HCT116 (cell line): Measurements from ENCODE around the gene TF. TPM values are rescaled to one million over a fixed set of nuclear protein-coding genes. Genes with fewer than 3 reads are reported as not detected.

ENCODE experiments used
- ATAC-seq: fragments of 200-7000 bp; cut with Tn5 transposase; 2 replicates; pipeline ENCODE4 v1.9.1; 2020; ENCODE audit warnings: mild to moderate bottlenecking, moderate library complexity
- BruUV-seq: library from RNA; stranded (reverse); fragments of 400-500 nt; replicated peaks from 2 replicates; lab custom pipeline; 2021; lab: Mats Ljungman, UMichigan
- CTCF ChIA-PET: fragments of 300-600 bp; sonication (Branson Sonifier 250); formaldehyde crosslinking; loops from one replicate; lab custom pipeline; 2021; ENCODE audit warnings: antibody characterized with exemption; lab: Charles Lee
- POLR2A ChIA-PET: fragments of 300-600, 350-600 bp; sonication (Branson Sonifier 250); formaldehyde crosslinking; loops from one replicate; lab custom pipeline; 2021; ENCODE audit warnings: antibody characterized with exemption; lab: Charles Lee
- RAD21 ChIA-PET, 2 experiments: fragments of 300-600 bp; sonication (Branson Sonifier 250); formaldehyde crosslinking; loops; one replicate each; lab custom pipeline; 2023; ENCODE audit warnings: low total read pairs in 2 of 2; ENCODE audit not compliant: uncharacterized antibody in 2 of 2, unreplicated experiment in 2 of 2, low non-redundant PET in 1 of 2; lab: Charles Lee
- DNase-seq: peaks from one replicate; pipeline ENCODE4 v3.0.0-alpha.2; 2010; ENCODE audit warnings: low read depth, low spot score
- H2AFZ ChIP-seq: fragments of 200-600 bp; shearing (Covaris generic), sonication (generic); 2 replicates; pipeline ENCODE4 v1.6.1; 2017; ENCODE audit warnings: low read depth, mixed run types, mixed read lengths, antibody characterized with exemption, low read length; ENCODE audit not compliant: poor library complexity, severe bottlenecking
- H3K27ac ChIP-seq: 2 replicates; pipeline ENCODE4 v1.5.1; 2012; ENCODE audit warnings: low read depth, low read length
- H3K27me3 ChIP-seq: fragments of 200-600 bp; sonication (generic); 2 replicates; pipeline ENCODE4 v1.6.1; 2016; ENCODE audit warnings: mixed run types, low read length, mixed read lengths; ENCODE audit not compliant: insufficient read depth
- H3K36me3 ChIP-seq, 2 experiments: fragments of 200-500 bp in 1 of 2; fragments of 200-600 bp in 1 of 2; sonication (Bioruptor generic) in 1 of 2; sonication (generic) in 1 of 2; 2 replicates each; pipeline versions ENCODE4 v1.5.1 to v1.6.1; 2014 to 2016; ENCODE audit warnings: low read length in 2 of 2, inconsistent platforms in 1 of 2, mixed read lengths in 1 of 2, mixed run types in 1 of 2; ENCODE audit not compliant: insufficient read depth in 2 of 2, control insufficient read depth in 1 of 2
- H3K4me1 ChIP-seq, 2 experiments: fragments of 200-600 bp in 1 of 2; sonication (generic) in 1 of 2; 2 replicates each; pipeline versions ENCODE4 v1.5.1 to v1.6.1; 2012 to 2017; ENCODE audit warnings: low read length in 2 of 2, inconsistent platforms in 1 of 2, mild to moderate bottlenecking in 1 of 2, mixed read lengths in 1 of 2, mixed run types in 1 of 2, moderate library complexity in 1 of 2; ENCODE audit not compliant: insufficient read depth in 2 of 2, control insufficient read depth in 1 of 2
- H3K4me2 ChIP-seq: fragments of 200-600 bp; sonication (generic); 2 replicates; pipeline ENCODE4 v1.6.1; 2017; ENCODE audit warnings: mixed run types, low read length, mixed read lengths
- H3K4me3 ChIP-seq, 2 experiments: fragments of 200-600 bp in 1 of 2; sonication (generic) in 1 of 2; replicated peaks in 1 of 2; 2 replicates each; pipeline ENCODE4 v1.5.1; 2011 to 2016; ENCODE audit warnings: low read length in 2 of 2, control low read depth in 1 of 2, low read depth in 1 of 2, mild to moderate bottlenecking in 1 of 2, mixed read lengths in 1 of 2, mixed run types in 1 of 2
- H3K79me2 ChIP-seq: fragments of 200-600 bp; sonication (generic); 2 replicates; pipeline ENCODE4 v1.6.1; 2017; ENCODE audit warnings: mild to moderate bottlenecking, mixed run types, low read length, moderate library complexity, mixed read lengths; ENCODE audit not compliant: insufficient read depth
- H3K9ac ChIP-seq: fragments of 200-600 bp; sonication (generic); 2 replicates; pipeline ENCODE4 v1.6.1; 2016; ENCODE audit warnings: low read length, mixed read lengths
- H3K9me2 ChIP-seq: fragments of 200-600 bp; sonication (generic), shearing (Covaris generic); 2 replicates; pipeline ENCODE4 v1.6.1; 2017; ENCODE audit warnings: mixed run types, mild to moderate bottlenecking, moderate library complexity; ENCODE audit not compliant: insufficient read depth
- H3K9me3 ChIP-seq, 2 experiments: fragments of 200-500 bp in 1 of 2; fragments of 200-600 bp in 1 of 2; sonication (Bioruptor generic) in 1 of 2; sonication (generic) in 1 of 2; 2 replicates each; pipeline ENCODE4 v1.6.1; 2014 to 2017; ENCODE audit warnings: low read length in 2 of 2, mixed read lengths in 2 of 2, inconsistent platforms in 1 of 2, low read depth in 1 of 2, mild to moderate bottlenecking in 1 of 2, mixed run types in 1 of 2, moderate library complexity in 1 of 2; ENCODE audit not compliant: control insufficient read depth in 1 of 2, insufficient read depth in 1 of 2
- H4K20me1 ChIP-seq: fragments of 200-600 bp; sonication (generic), shearing (Covaris generic); 2 replicates; pipeline ENCODE4 v1.6.1; 2017; ENCODE audit warnings: mixed run types, mild to moderate bottlenecking, moderate library complexity; ENCODE audit not compliant: insufficient read depth
- CBX3 ChIP-seq: IDR thresholded peaks from 2 replicates; pipeline ENCODE4 v1.6.1; 2012; ENCODE audit warnings: low read depth
- CEBPB ChIP-seq: IDR thresholded peaks from 2 replicates; pipeline ENCODE4 v1.6.1; 2012; ENCODE audit warnings: low read depth
- CTCF ChIP-seq, 3 experiments: fragments of 200-600 bp in 1 of 3; sonication (generic) in 1 of 3; IDR thresholded peaks in 2 of 3; conservative IDR thresholded peaks in 1 of 3; 2 replicates each; pipeline ENCODE4 v1.5.1; 2012 to 2017; ENCODE audit warnings: low read depth in 2 of 3, low read length in 2 of 3, antibody characterized with exemption in 1 of 3, borderline replicate concordance in 1 of 3, control low read depth in 1 of 3, mild to moderate bottlenecking in 1 of 3, mixed read lengths in 1 of 3, mixed run types in 1 of 3, moderate library complexity in 1 of 3; ENCODE audit not compliant: insufficient read depth in 1 of 3
- EZH2 ChIP-seq: fragments of 200-600 bp; sonication (generic); IDR thresholded peaks from 2 replicates; pipeline ENCODE4 v1.6.1; 2017; ENCODE audit warnings: antibody characterized with exemption, mixed run types
- FOSL1 ChIP-seq: IDR thresholded peaks from 2 replicates; pipeline ENCODE4 v1.6.1; 2012; ENCODE audit warnings: low read depth
- JUND ChIP-seq: IDR thresholded peaks from 2 replicates; pipeline ENCODE4 v1.6.1; 2012
- MAX ChIP-seq: IDR thresholded peaks from 2 replicates; pipeline ENCODE4 v1.6.1; 2012
- POLR2AphosphoS5 ChIP-seq: IDR thresholded peaks from 2 replicates; pipeline ENCODE4 v1.6.1; 2011; ENCODE audit warnings: mild to moderate bottlenecking, low read depth, low read length, moderate library complexity
- RAD21 ChIP-seq: IDR thresholded peaks from 2 replicates; pipeline ENCODE4 v1.6.1; 2012; ENCODE audit warnings: low read depth, mild to moderate bottlenecking
- SIN3A ChIP-seq: IDR thresholded peaks from 2 replicates; pipeline ENCODE4 v1.6.1; 2012; ENCODE audit warnings: low read depth
- SP1 ChIP-seq: IDR thresholded peaks from 2 replicates; pipeline ENCODE4 v1.6.1; 2012; ENCODE audit warnings: low read depth
- SRF ChIP-seq: IDR thresholded peaks from 2 replicates; pipeline ENCODE4 v1.6.1; 2012; ENCODE audit warnings: low read depth
- TCF7L2 ChIP-seq: IDR thresholded peaks from 2 replicates; pipeline ENCODE4 v1.7.0; 2011; ENCODE audit warnings: borderline replicate concordance, inconsistent platforms; ENCODE audit not compliant: insufficient read depth, insufficient read length; ENCODE audit errors: extremely low read depth
- YY1 ChIP-seq: IDR thresholded peaks from 2 replicates; pipeline ENCODE4 v1.6.1; 2011; ENCODE audit warnings: low read length, low read depth, moderate library complexity, mild to moderate bottlenecking; ENCODE audit not compliant: insufficient replicate concordance; ENCODE audit errors: extremely low read depth
- ZBTB33 ChIP-seq: IDR thresholded peaks from 2 replicates; pipeline ENCODE4 v1.6.1; 2011; ENCODE audit warnings: mild to moderate bottlenecking, low read length, moderate library complexity; ENCODE audit not compliant: insufficient replicate concordance; ENCODE audit errors: extremely low read depth
- ZFX ChIP-seq: fragments of 450-650 bp; IDR thresholded peaks from 2 replicates; pipeline ENCODE4 v1.6.1; 2017
- intact Hi-C: fragments of 100-400 bp; cut with micrococcal nuclease; formaldehyde crosslinking; loops from 2 replicates; pipeline ENCODE4 v1.10.0; 2022
- total RNA-seq: library from RNA; stranded (reverse); gene quantifications from one replicate; pipeline ENCODE4 v1.2.1, GENCODE V29; 2021; ENCODE audit not compliant: unreplicated experiment
- TF ChIP-seq, protein P1 (sequence below): IDR thresholded peaks from 2 replicates; pipeline ENCODE4 v1.6.1; 2012; ENCODE audit warnings: low read depth
- TF ChIP-seq, protein P2 (sequence below): IDR thresholded peaks from 2 replicates; pipeline ENCODE4 v1.6.1; 2012

TF gene
- total RNA-seq, 1 experiment from 2014 or later, result 10.4 TPM

- no peaks in the 10 kb centered on the region for H3K36me3 ChIP-seq
- H3K79me2 ChIP-seq, result no peaks in the 10 kb centered on the region
- no peaks in the 10 kb centered on the region for H3K9me2 ChIP-seq
- no peak overlapping the region for H3K4me3 ChIP-seq
- no peaks in the 10 kb centered on the region for H3K9me3 ChIP-seq
- ChIA-PET RAD21 (no interaction called here), POLR2A (no interaction called here), CTCF (no interaction called here)
- no peaks in the 10 kb centered on the region for H3K27me3 ChIP-seq
- TF ChIP-seq CEBPB (no peak), SP1 (no peak), ZFX (no peak), EZH2 (no peak), TCF7L2 (no peak), JUND (no peak), ZBTB33 (no peak), POLR2AphosphoS5 (no peak), CTCF (IDR thresholded peaks at IDR 0.05 in 2 of 3, conservative IDR thresholded peaks at IDR 0.05 in 1 of 3; ENCODE audit: borderline replicate concordance in 1 of 3, insufficient read depth in 1 of 3, low read depth in 2 of 3, low read length in 2 of 3) (no peak), SIN3A (no peak), YY1 (no peak), FOSL1 (no peak), RAD21 (no peak), SRF (no peak), MAX (no peak), CBX3 (no peak)
- TF ChIP-seq, protein P1, sequence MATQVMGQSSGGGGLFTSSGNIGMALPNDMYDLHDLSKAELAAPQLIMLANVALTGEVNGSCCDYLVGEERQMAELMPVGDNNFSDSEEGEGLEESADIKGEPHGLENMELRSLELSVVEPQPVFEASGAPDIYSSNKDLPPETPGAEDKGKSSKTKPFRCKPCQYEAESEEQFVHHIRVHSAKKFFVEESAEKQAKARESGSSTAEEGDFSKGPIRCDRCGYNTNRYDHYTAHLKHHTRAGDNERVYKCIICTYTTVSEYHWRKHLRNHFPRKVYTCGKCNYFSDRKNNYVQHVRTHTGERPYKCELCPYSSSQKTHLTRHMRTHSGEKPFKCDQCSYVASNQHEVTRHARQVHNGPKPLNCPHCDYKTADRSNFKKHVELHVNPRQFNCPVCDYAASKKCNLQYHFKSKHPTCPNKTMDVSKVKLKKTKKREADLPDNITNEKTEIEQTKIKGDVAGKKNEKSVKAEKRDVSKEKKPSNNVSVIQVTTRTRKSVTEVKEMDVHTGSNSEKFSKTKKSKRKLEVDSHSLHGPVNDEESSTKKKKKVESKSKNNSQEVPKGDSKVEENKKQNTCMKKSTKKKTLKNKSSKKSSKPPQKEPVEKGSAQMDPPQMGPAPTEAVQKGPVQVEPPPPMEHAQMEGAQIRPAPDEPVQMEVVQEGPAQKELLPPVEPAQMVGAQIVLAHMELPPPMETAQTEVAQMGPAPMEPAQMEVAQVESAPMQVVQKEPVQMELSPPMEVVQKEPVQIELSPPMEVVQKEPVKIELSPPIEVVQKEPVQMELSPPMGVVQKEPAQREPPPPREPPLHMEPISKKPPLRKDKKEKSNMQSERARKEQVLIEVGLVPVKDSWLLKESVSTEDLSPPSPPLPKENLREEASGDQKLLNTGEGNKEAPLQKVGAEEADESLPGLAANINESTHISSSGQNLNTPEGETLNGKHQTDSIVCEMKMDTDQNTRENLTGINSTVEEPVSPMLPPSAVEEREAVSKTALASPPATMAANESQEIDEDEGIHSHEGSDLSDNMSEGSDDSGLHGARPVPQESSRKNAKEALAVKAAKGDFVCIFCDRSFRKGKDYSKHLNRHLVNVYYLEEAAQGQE, result no peak
- TF ChIP-seq, protein P2, sequence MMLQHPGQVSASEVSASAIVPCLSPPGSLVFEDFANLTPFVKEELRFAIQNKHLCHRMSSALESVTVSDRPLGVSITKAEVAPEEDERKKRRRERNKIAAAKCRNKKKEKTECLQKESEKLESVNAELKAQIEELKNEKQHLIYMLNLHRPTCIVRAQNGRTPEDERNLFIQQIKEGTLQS, result no peak
- H3K9ac ChIP-seq, result no peak overlapping the region
- DNase-seq, result no peak
- H4K20me1 ChIP-seq, result no peaks in the 10 kb centered on the region
- BruUV-seq, result no TSS peak
- no peak overlapping the region for H3K4me2 ChIP-seq
- ATAC-seq, result no peak
- H2AFZ ChIP-seq, result no peak overlapping the region
- intact Hi-C loops, result no loop called here
- H3K4me1 ChIP-seq, result peaks cover 4 to 13% of the 10 kb centered on the region in 2 experiments; a peak in 3 of 4 replicates
- no peak overlapping the region for H3K27ac ChIP-seq
Measured at GRCh38 chr3:133746712-133747066, 496 bp downstream of the TF start.
